Lung (tissue), 12 donors: ENCODE data around the gene STPG3. TPM values are rescaled to one million over a fixed set of nuclear protein-coding genes. Genes with fewer than 3 reads are reported as not detected.
A peak's percentile ranks its signal among the peaks of the same experiment; 100 is the strongest.

Experiments
- ATAC-seq: fragments of 200-7000 bp; cut with Tn5 transposase; one replicate; pipeline ENCODE4 v1.9.1; 2020; ENCODE audit warnings: moderate number of reproducible peaks; ENCODE audit not compliant: insufficient read depth, low FRiP score
- DNase-seq, 3 donors: peaks; one replicate each; pipeline ENCODE4 v3.0.0-alpha.2; 2013 to 2017
- H3K27ac ChIP-seq, 2 donors: one replicate each; pipeline ENCODE4 v1.5.1; 2013; ENCODE audit warnings: mild to moderate bottlenecking in 2 of 2, moderate library complexity in 2 of 2, control low read depth in 1 of 2, inconsistent platforms in 1 of 2, low read depth in 1 of 2, low read length in 1 of 2
- H3K27me3 ChIP-seq, 3 donors: one replicate each; pipeline ENCODE4 v1.5.1; 2013; ENCODE audit warnings: low read length in 2 of 3; ENCODE audit not compliant: control insufficient read depth in 3 of 3, insufficient read depth in 3 of 3
- H3K36me3 ChIP-seq, 4 donors: one replicate each; pipeline ENCODE4 v1.5.1; 2013; ENCODE audit warnings: low read length in 4 of 4, mild to moderate bottlenecking in 1 of 4, moderate library complexity in 1 of 4; ENCODE audit not compliant: control insufficient read depth in 4 of 4, insufficient read depth in 4 of 4
- H3K4me1 ChIP-seq, 5 donors: one replicate each; pipeline ENCODE4 v1.5.1; 2013; ENCODE audit warnings: low read length in 5 of 5, mild to moderate bottlenecking in 2 of 5, moderate library complexity in 1 of 5; ENCODE audit not compliant: control insufficient read depth in 5 of 5, insufficient read depth in 5 of 5
- H3K4me3 ChIP-seq: one replicate; pipeline ENCODE4 v1.5.1; 2013; ENCODE audit warnings: mild to moderate bottlenecking, control low read depth, moderate library complexity
- H3K9ac ChIP-seq, 2 donors: one replicate each; pipeline ENCODE4 v1.5.1; 2013; ENCODE audit warnings: low read length in 2 of 2, control low read depth in 1 of 2; ENCODE audit not compliant: insufficient read depth in 1 of 2
- H3K9me3 ChIP-seq, 4 donors: one replicate each; pipeline ENCODE4 v1.5.1; 2013; ENCODE audit warnings: low read length in 3 of 4, mild to moderate bottlenecking in 1 of 4, moderate library complexity in 1 of 4; ENCODE audit not compliant: control insufficient read depth in 4 of 4, insufficient read depth in 3 of 4
- WGBS, 2 donors: extraction: QIAGEN DNeasy Blood & Tissue Kit; methylation state at CpG; one replicate each; pipeline ENCODE4 v1.1.7; 2013; 5-methylcytosine and 5-hydroxymethylcytosine counted together
- polyA plus RNA-seq, 2 donors: library from polyadenylated mRNA; stranded (reverse); fragments of 200-250 nt; gene quantifications; one replicate each; pipeline ENCODE4 v1.2.1, GENCODE V29; 2013
- total RNA-seq, 2 donors: library from RNA; depleted of rRNA in 1 of 2; stranded (reverse); fragments of >200 nt in 1 of 2; gene quantifications; one replicate each; pipeline ENCODE4 v1.2.1, GENCODE V29; 2014 to 2021
- TF ChIP-seq, protein P1 (sequence below): IDR thresholded peaks from 2 replicates; pipeline ENCODE4 v1.5.1; 2012; ENCODE audit warnings: mild to moderate bottlenecking; ENCODE audit errors: control extremely low read depth, extremely low read depth
- donor health status: control.
- donor health status: control.
- donor health status: Bipolar disorder and iron deficiency.
- donor health status: healthy.
- donor health status: DM: yes; HTN: yes; CAD: no.

STPG3 gene
- total and polyA plus RNA-seq, 4 donors: 0.18 TPM; not detected in 3

GRCh38 chr9:137296670-137297664 lies 45.9 kb downstream of the STPG3 start:
- Histone ChIP-seq H3K27ac (peak overlapping the region; percentile 73 to 88), H3K27me3 (peaks cover 0 to 32% (median 5%) of the 10 kb centered on the region in 3 donors), H3K9me3 (peaks cover 0 to 6% (median 0%) of the 10 kb centered on the region in 4 donors), H3K4me3 (peak overlapping the region; percentile 55), H3K4me1 (peaks cover 0 to 38% (median 14%) of the 10 kb centered on the region in 5 donors), H3K36me3 (no peaks in the 10 kb centered on the region), H3K9ac (no peak overlapping the region)
- 43 to 54% methylated on average over 24 of the region's 24 CpGs for WGBS, 2 donors
- ATAC-seq (no peak), DNase-seq (peak; percentile 60 to 74 (median 64))
- TF ChIP-seq, protein P1, sequence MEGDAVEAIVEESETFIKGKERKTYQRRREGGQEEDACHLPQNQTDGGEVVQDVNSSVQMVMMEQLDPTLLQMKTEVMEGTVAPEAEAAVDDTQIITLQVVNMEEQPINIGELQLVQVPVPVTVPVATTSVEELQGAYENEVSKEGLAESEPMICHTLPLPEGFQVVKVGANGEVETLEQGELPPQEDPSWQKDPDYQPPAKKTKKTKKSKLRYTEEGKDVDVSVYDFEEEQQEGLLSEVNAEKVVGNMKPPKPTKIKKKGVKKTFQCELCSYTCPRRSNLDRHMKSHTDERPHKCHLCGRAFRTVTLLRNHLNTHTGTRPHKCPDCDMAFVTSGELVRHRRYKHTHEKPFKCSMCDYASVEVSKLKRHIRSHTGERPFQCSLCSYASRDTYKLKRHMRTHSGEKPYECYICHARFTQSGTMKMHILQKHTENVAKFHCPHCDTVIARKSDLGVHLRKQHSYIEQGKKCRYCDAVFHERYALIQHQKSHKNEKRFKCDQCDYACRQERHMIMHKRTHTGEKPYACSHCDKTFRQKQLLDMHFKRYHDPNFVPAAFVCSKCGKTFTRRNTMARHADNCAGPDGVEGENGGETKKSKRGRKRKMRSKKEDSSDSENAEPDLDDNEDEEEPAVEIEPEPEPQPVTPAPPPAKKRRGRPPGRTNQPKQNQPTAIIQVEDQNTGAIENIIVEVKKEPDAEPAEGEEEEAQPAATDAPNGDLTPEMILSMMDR: no peak

DNA sequence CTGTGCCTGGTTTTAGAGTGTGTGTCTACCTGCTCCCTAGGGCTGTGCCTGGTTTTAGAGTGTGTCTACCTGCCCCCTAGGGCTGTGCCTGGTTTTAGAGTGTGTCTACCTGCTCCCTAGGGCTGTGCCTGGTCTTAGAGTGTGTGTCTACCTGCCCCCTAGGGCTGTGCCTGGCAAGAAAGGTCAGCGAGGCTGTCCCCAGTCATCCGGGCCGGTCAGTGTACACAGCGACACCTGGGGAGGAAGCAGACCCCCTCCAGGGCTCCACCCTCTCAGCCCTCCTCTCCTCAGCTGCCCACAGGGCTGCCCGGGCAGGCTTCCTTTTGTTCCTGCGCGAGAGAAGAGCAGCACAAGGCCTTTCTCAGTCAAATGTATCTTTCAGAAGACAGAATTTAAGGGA lies 46.9 kb downstream of the STPG3 start:
- DNase-seq (peak in 1 of 3 donors; percentile 9), ATAC-seq (no peak)
- WGBS, 2 donors: 53 to 74% methylated on average over 7 of the region's 7 CpGs
- H3K36me3 ChIP-seq: no peaks in the 10 kb centered on the region
- TF ChIP-seq, protein P1: no peak
- no peak overlapping the region for H3K4me3 ChIP-seq
- H3K4me1 ChIP-seq: peaks cover 0 to 43% (median 19%) of the 10 kb centered on the region in 5 donors
- peaks cover 0 to 6% (median 0%) of the 10 kb centered on the region in 4 donors for H3K9me3 ChIP-seq
- H3K27ac ChIP-seq: peak overlapping the region in 1 of 2 donors; percentile 74
- H3K27me3 ChIP-seq: peaks cover 0 to 32% (median 5%) of the 10 kb centered on the region in 3 donors
- H3K9ac ChIP-seq: no peak overlapping the region

GRCh38 chr9:137298401-137299202 lies 47.5 kb downstream of the STPG3 start:
- Histone ChIP-seq H3K36me3 (no peaks in the 10 kb centered on the region), H3K9me3 (peaks cover 0 to 6% (median 0%) of the 10 kb centered on the region in 4 donors), H3K9ac (no peak overlapping the region), H3K27me3 (peaks cover 0 to 27% (median 5%) of the 10 kb centered on the region in 3 donors), H3K4me1 (peaks cover 0 to 47% (median 20%) of the 10 kb centered on the region in 5 donors), H3K4me3 (peak overlapping the region; percentile 12), H3K27ac (peak overlapping the region; percentile 21 to 74)
- peak in 1 of 3 donors; percentile 15 for DNase-seq
- no peak for ATAC-seq
- 60 to 74% methylated on average over 24 of the region's 24 CpGs for WGBS, 2 donors
- TF ChIP-seq, protein P1: no peak
